Stimulated activated CD4-positive, alpha-beta T cell treated with anti-CD3 and anti-CD28 coated beads, Interleukin-12 subunit alpha, Interleukin-12 subunit beta, amount 100 ng/mL, for 48 hours (primary cell): ENCODE results near the gene NDP.
A peak's percentile ranks its signal among the peaks of the same experiment; 100 is the strongest.

ENCODE experiments used
- DNase-seq, 3 donors: peaks; one replicate each; pipeline ENCODE4 v3.0.0-alpha.2; 2020; ENCODE audit warnings: low read depth in 2 of 3, low spot score in 1 of 3

The NDP gene, protein sequence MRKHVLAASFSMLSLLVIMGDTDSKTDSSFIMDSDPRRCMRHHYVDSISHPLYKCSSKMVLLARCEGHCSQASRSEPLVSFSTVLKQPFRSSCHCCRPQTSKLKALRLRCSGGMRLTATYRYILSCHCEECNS

DNA sequence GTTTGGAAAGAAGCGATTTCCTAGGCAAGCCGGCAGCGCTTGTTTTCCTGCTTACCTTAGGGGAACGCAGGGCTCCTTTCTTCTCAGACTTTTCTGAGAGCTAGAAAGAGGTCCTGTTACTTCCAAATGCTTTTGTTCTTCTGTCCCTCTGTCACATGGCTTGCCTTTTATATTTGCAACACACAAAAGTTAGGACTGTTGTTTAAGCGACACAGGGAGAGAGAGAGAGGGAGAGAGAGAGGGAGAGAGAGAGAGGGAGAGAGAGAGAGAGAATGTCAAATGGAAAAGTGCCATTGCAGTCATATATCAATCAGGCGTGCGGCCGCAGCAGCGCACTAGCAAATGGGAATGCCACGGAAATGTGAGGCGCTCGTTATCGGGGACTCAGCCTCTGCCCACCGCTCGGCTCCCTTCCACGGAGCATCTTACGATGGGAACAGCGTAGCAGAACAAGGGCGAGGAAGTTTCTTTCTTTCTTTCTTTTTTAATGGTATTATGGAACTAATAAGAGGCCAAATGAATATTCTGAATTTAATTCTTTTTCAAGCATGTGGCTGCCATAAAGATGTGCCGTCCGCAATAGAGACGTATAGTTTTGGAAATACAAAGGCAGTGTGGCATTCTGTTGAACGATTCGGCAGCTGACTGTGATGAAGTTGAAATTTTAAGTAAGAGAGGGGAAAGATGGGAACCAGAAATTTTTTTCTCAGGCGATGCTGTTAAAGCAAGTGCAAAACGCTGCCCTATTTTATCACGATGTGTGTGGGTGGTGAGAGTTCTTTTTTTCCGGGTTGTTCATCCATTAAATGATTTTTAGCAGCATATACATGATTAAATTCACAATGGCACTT lies at the start of gene NDP:
Gene NDP, minus strand, starts transcription at position 142 of the 851 bp plus-strand sequence. CDS start 14,745 bp downstream, outside the sequence.
- DNase-seq: no peak

DNA sequence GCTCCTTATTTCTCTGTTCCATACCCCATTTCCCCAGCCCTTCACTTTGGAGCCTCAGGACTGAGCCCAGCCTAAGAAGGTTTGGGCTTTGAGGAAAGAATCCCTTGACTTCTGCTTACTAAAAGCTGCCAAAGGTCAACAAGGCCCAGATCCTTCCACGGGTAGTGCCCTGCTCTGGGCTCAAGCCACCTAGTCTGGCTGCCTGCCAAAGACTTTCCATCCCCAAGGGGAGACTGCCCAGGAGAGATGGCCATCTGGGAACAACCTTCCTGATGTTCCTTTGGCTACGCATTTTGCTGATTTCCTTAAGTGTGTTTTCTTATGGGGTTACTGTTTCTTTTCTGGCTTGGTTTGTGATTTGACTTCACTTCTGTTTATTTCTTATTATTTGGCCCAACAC lies 49.8 kb upstream of the NDP start:
- no peak for DNase-seq

DNA sequence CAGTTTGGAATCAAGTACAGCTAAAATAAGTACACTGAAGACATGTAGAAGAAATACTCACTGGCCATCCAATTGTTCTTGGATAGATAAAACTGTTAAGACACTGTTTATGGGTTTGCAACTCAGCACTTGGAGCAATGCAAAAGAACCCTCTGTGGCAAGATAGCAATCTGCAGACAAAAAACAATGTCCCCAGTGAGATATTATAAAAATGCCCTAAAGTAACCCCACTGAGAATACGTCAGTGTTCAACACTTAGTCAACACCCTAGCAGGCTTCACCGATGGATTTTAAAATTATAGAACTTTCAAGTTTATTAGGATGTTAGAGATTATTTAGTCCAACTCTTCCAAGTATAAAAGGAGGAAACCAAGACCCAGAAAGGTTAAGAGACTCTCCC lies 47.5 kb upstream of the NDP start:
- DNase-seq: no peak

DNA sequence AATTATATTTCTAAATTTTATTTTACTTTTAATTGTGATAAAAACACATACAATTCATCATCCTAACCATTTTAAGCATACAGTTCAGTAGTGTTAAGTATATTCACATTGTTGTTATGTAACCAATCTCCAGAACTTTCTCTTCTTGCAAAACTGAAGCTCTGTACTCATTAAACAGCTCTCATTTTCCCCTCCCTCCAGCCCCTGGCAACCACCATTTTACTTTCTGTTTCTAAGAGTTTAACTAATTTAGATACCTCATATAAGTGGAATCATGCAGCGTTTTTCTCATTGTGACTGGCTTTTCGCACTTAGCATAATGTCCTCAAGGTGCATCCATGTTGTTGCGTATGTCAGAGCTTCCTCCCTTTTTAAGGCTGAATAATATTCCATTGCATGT lies 46.7 kb upstream of the NDP start:
- no peak for DNase-seq

DNA sequence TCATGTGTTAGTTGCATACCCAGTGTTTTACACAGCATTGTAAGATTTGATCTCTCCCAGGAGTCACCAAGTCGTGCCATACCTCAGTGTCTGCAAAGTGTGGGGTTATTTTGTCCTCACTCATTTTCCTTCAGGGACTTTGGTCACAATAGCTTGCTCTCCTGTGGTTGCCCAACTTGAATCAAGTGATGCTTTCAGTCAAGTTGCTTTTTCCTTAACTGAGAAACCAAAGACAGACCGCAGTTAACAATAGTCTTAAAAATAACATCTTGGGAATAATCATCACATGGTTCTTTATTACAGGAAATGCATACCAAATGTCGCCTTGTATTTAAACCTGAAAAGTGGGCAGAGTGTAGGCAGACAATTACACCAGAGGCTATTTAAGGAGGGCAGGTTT lies 44.5 kb upstream of the NDP start:
- DNase-seq: no peak

DNA sequence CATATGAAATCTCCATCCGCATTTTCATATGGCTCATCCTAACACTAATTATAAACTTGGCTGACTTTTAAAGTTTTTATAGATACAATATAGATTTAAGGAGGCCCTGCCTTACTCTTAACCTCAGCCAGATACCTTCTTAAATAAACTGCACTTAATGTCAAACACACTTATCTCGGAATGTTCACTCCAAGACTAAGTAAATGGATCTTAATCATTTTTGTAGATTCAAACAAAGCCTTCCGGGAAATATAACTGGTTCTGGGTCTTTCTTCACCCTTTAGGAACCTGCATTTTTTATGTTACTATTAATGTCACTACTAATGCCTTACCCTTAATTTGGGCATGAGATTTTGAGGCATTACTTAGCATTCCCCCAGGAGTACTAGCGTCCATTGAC lies 43.7 kb upstream of the NDP start:
- DNase-seq: no peak

DNA sequence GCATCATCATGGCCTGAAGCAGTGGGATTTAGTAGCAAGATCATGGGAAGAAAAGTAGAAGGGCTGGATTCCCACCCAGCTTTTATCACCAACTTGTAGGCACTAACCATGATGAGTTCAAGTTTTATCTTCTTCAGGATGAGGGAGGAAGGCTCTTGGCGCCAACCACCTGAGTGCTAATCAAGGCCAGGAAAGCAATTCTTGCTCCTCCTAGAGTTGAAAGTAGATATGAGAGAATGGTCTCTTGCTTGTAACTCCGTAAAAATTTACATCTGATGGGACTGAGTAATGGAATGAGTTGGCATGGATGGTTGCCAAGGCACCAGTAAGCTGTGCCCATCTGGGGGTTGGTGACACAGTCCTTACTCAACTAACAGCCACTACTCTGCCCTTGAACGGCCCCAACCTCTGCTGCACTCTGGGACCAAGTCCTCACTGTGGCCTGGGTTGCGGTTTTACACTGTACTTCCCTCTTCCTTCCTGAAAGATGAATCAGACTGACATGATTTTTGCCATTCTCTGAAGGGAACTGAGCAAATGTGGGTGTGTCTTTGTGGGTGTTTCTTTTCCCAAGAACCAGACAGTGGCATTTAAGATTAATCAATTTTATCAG lies 39.4 kb upstream of the NDP start:
- DNase-seq: peak; percentile 34 to 50 (median 47)

DNA sequence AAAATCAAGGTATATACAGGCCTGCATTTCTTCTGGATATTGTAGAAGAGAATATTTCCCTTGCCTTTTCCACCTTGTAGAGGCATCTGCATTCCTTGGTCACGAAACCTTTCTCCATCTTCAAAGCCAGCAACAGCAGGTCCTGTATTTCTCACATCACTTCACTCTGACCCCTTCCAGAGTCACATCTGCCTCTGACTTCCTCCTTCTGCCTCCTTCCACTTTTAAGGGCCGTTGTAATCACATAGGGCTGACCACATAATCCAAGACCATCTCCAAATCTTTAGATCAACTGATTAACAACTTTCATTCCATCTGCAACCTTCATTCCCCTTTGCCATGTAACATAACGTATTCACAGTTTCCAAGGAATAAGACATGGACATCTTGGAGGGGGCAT lies 38.3 kb upstream of the NDP start:
- no peak for DNase-seq

DNA sequence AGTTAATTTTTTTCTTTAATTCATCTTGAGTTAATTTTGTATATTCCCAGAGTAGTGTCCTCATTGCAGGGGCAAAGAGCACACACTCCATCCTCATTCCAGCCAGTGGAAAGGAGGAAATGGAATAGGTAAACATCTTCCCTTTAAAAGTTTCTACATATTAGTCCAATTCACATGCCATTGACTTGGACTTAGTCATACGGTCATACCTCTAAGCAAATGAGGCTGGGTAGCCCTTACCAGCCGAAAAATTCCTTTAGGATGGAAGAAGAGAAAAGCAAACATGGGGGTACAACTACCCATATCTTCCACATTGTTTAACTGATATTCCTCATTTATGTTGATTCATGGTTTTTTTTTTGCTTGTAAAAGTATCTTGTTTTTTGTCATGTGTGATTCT lies 37.4 kb upstream of the NDP start:
- DNase-seq: no peak

DNA sequence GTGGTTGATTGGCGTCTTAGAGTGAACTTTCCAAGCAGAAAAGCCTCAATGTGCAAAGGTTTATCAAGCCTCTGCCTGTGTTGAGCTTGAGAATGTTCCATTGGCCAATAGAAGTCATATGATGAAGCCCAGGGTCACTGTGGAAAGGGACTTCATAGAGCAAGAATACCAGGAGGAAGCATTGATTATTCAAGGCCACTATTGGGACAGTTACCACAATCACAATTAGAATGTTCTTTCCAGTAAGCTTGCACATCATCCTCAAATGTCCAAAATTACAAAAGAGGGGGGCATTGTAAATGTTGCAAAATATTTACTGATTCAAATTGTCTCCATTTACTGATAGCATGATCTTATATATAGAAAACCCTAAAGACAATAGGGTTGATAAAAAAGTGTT lies 32.9 kb upstream of the NDP start:
- no peak for DNase-seq

DNA sequence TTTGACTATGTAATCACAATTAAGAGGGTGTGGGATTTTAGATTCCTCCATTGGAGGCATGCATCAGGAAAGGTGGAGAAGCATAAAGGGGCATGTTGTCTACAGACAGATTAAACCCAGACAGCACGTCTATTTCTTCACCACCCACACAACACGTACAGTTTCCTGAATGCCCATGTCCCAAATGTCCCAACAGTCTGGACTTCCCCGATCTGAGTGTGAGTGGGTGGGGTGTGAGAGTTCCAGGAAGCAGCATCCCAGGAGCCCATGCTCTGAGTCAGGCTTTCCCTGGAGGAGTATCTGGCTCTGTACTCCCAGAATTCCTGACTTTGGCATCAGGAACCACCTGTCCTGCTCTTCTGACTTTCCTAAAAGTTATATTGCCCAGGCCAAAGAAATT lies 30.8 kb upstream of the NDP start:
- DNase-seq: no peak

DNA sequence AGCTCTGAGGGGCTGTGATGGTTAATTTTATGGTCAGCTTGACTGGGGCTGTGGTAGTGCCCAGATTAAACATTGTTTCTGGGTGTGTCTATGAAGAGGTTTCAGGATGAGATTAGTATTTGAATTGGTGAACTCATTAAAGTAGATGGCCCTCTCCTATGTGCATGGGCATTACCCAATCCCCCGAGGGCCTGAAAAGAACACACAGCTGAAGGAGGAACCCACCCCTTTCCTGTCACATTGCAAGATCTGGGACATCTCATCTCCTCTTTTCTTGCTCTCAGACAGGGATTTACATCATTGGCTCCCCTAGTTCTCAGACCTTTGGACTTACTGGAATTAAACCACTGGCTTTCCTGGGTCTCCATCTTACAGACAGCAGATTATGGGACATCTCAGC lies 29.4 kb upstream of the NDP start:
- DNase-seq: no peak

DNA sequence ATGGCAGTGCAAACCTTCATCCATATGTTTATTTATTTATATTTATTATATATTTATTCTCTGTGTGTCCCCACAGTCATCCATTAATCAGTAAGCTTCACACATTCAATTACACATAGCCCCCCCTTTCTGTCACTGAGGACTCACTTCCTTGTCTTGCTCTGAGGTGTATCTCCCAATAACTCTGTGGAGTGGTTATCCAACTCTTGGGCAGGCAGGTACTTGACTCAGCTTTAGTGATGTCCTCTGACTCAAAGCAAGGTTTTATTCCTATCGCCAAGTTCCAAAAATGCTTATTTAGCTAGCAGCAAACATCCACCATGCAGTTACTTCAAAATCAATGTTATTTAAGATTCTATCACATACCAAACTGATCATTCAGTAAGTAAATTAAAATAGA lies 25.2 kb upstream of the NDP start:
- no peak for DNase-seq

DNA sequence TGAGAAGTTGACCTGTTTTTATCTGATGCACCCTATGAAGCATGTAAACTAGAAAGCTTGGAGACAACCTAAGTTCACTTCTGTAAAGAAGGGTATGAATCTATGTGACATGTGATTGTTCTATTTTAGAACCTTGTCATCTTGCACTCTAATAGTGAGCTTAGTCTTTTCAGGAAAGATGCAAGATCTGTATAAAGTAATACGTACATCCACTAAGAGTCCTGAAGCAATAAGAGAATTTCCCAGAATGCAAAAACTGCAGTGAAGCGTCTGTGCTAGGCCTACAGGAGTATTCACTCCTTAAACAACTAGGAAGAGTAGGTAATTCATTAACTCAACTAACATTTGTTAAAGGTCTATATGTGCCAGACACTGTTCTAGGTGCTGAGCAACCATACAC lies 23.3 kb upstream of the NDP start:
- DNase-seq: no peak

DNA sequence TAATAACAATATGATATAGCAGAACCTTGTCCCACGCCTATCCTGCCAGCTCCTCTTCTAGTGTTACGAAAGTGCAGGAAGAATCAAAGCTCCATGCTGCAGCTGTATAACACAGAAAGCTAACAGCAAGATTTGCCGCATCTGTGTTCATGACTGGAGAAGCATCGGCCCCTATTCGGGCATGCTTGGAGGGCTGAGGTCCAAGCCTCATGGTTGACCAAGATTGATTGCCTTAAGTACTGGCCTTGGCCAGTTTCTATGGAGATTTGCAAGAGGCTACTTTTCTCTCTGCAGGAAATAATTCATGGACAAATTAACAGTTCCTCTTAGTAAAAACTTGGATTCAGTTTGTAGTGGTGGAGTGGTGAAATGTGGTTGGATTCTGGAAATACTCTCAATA lies 12.9 kb upstream of the NDP start:
- no peak for DNase-seq

DNA sequence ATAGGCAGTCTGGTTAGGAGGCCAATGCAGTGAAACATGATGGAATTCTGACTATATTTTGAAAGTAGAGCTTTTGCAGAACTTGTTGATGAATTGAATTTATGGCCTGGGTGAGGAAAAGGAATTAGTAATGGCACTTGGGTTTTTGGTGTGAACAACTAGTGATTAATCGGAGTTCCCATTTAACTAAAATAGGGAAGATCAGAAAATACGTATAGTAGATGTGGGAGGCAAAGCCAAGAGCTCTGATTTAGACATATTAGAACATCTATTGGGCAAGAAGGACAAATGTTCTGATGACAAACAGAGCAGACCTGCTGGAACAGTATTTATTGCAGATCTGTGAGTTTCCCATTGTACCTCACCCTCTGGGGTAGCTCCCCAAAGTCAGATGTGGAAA lies 12.3 kb upstream of the NDP start:
- DNase-seq: no peak

DNA sequence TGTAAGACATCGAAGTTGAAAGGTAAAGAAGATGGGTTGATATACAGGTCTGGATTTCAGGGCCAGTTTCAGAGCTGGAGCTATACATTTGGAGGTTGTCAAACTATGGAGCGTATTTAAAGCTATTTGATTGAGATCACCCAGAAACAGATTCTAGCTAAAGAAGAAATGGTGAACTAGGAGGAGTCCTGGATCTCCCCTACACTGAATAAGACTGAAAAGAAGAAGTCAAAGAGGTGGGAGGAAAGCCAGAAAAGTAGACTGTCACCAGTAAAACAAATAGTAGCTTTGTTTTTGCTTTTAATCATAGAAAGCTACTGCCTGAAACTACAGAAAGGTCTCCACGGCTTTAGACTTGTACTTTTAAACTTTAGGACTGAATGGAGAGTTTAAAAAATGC lies 5.0 kb upstream of the NDP start:
- DNase-seq: no peak

DNA sequence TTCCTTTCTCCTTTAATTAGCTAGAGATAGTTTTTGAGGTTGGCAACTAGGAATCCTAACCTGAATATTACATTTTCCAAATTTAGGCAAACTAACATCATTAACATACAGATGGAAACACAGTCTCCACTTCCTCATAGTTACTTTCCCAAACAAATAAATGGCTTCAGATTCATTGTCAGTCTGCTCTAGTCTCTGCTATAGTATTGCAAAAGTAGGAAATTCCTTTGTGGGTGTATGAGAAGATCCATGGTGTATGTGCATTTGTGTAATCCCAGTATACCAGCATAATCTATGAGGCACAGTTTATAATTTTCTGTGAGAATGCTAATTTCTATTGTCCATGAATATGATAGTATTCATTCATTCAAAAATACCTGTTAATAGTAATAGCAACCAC lies 3.0 kb upstream of the NDP start:
- DNase-seq: no peak

DNA sequence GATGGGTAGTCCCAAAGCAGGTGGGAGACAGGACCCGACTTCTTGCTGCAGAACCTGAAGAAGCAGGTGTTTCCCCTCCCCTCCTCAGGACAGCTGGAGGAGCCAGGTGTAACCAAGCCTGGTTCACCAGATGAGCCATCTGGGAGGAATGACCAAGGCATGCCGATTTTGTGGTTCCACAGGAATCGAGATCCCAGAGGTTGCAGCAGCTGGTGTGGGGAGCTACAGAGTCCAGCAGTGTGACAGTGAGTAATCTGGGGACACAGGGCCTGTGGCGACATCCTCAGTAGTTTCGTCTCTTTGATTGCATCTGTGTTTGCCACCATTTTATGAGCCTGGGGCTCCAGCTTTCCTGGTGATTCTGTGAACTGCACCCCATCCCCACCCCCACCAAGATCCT lies 2.6 kb upstream of the NDP start:
- no peak for DNase-seq

DNA sequence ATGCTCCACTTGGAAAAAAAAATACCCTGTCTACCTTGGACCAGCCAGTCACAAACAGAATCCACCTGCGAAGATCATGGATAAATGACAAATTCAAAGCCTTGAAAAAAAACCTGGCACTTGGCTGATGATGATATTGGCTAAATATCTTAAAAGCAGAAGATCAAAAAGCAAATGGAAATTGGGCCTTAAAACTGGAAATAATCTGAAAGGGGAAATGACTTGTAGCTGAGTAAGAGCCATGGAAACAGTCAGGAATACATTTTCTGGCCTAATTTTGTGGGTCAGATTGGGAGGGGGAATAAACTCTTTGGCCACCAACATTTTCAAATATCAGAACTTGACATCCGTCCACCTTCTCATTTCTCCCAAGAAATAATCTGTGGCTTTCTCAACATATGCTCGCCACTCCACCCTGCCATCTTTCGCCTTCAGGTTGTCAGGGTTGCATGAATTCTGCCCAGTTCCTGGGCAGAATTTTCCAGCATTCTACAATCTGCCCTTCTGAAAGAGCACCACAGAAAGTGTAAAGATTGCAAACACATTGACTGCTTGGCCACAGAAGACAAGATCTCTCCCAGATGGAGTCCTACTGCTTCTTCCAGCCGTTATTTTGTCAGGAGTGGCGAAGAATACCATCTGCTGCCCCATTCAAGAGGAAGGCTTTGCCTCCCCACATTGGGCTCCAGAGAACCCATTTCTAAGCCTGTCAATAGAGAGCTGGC lies 1.7 kb upstream of the NDP start:
- DNase-seq: no peak

DNA sequence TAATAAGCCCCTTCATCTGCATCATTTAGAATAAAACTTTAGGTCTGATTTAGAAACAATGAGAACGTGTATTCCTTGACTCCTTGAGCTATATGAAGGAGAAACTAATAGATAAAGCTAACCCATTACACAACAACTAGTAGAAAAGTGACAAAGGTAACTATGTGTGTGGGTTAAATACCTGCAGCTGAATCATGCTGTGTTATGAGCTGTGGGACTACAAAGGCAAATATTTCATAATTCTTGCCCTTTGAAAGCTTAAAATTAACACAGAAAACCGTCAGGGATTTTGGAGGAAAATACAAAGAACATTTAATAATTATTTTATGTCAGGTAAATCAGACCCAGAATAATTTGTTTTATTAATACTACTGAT lies 898 bp upstream of the NDP start:
- no peak for DNase-seq
